Activated CD8-positive, alpha-beta T cell treated with anti-CD3 and anti-CD28 coated beads, Interleukin-2, amount 10 ng/mL, durations not matched to agents 7 days and 5 days (primary cell): Measurements from ENCODE around the gene TMEM181. TPM values are rescaled to one million over a fixed set of nuclear protein-coding genes. Genes with fewer than 3 reads are reported as not detected.
"Not testable (repeated sequence)": the region's sequence is repeated elsewhere in the genome, so short reads cannot be mapped to it uniquely, and the experiment has no call there.

ENCODE experiments used
- ATAC-seq: fragments of 150-1000 bp; cut with Tn5 transposase; one replicate; pipeline ENCODE4 v1.10.0; 2021; ENCODE audit warnings: moderate library complexity
- CTCF ChIA-PET: fragments of 350-600 bp; sonication (Branson Sonifier 250); formaldehyde crosslinking; loops from one replicate; lab custom pipeline; 2021; ENCODE audit warnings: antibody characterized with exemption; lab: Charles Lee
- POLR2A ChIA-PET: fragments of 350-600 bp; sonication (Branson Sonifier 250); formaldehyde crosslinking; loops from one replicate; lab custom pipeline; 2021; ENCODE audit warnings: antibody characterized with exemption; lab: Charles Lee
- DNase-seq: peaks from one replicate; pipeline ENCODE4 v3.0.0-alpha.2; 2020
- H3K27ac Mint-ChIP-seq: one replicate; pipeline ENCODE4 v1.8.0; 2021; ENCODE audit warnings: mild to moderate bottlenecking, mixed read lengths
- H3K27me3 Mint-ChIP-seq: one replicate; pipeline ENCODE4 v1.8.0; 2021; ENCODE audit warnings: low read depth, mixed read lengths
- H3K36me3 Mint-ChIP-seq: one replicate; pipeline ENCODE4 v1.8.0; 2021; ENCODE audit warnings: low read depth, mixed read lengths
- H3K4me1 Mint-ChIP-seq: one replicate; pipeline ENCODE4 v1.8.0; 2021; ENCODE audit warnings: low read depth, mixed read lengths
- H3K4me3 Mint-ChIP-seq: one replicate; pipeline ENCODE4 v1.8.0; 2021; ENCODE audit warnings: mild to moderate bottlenecking, mixed read lengths
- H3K9me3 Mint-ChIP-seq: one replicate; pipeline ENCODE4 v1.8.0; 2022; ENCODE audit warnings: mixed read lengths; ENCODE audit not compliant: insufficient read depth
- total RNA-seq, 2 experiments: library from RNA; stranded (reverse); gene quantifications; one replicate each; pipeline ENCODE4 v1.2.3, GENCODE V29; 2021

Gene TMEM181
- total RNA-seq, 2 experiments from 2014 or later, result 15.0 to 15.2 TPM

DNA sequence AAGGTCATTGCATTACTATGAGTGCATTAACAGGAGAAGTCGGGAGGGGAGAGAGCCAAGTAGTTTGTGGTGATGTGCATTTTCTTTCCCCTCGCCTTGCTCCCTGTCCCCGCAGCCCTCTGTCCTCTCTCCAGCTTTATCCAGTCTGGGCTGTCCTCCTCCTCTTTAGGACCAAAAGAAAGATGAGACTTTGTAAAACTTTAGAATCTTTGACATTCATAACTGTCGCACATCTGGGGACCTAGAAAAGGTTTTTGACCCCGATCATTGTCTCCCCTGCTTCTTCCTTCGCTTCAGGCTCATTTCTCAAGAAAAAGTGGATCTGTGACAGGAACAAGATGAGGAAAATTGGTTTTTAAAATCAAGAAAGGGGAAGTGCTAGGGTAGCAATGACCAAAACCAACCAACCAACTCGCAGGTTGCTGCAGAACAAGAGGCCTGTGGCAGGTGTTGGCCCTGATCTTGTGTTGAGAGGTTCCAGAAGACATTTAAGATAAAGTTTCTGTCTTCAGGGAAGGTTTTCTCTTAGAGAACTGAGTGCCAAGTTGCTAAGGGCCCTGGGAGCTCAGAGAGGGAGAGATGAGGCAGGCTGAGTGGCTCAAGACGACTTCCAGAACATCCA, 107.6 kb downstream of the TMEM181 start:
- peaks cover 22% of the 10 kb centered on the region for H3K4me1 Mint-ChIP-seq
- peaks cover 64% of the 10 kb centered on the region for H3K36me3 Mint-ChIP-seq
- H3K27ac Mint-ChIP-seq, result peak overlapping the region; percentile 0
- H3K27me3 Mint-ChIP-seq, result no peaks in the 10 kb centered on the region
- no peak overlapping the region for H3K4me3 Mint-ChIP-seq
- CTCF ChIA-PET, result interaction anchor here (1.0 kb wide), 1 partner anchor 8 kb away, joined by 4 read pairs; no protein-coding TSS in a partner anchor
- DNase-seq, result no peak
- no peaks in the 10 kb centered on the region for H3K9me3 Mint-ChIP-seq
- ATAC-seq, result no peak
- POLR2A ChIA-PET, result no interaction called here

DNA sequence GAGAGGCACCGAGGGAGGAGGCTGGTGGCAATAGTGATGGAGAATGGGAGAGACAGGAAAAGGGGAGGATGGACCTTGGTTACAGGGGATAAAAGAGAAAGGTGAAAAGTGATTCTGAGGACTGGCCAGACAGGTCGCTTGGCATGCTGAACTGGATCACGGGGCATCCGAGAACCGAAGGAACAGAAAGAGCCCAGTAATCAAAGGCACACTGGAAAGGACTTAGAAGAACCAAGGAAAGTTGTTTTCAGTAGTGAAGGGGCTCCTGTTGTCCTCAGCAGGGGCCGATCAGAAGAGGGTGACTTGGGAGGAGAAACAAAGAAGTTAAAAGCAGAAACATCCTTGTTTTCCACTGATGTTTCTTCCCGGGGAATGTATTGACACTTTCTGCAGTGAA, 108.8 kb downstream of the TMEM181 start:
- CTCF ChIA-PET, result interaction anchor here (1.1 to 1.8 kb wide), 2 partner anchors 9 to 22 kb away, joined by 3 to 14 read pairs; no protein-coding TSS in a partner anchor
- Mint-ChIP-seq H3K4me1 (peaks cover 11% of the 10 kb centered on the region), H3K27me3 (no peaks in the 10 kb centered on the region), H3K9me3 (no peaks in the 10 kb centered on the region), H3K27ac (peak overlapping the region; percentile 11), H3K4me3 (no peak overlapping the region), H3K36me3 (peaks cover 58% of the 10 kb centered on the region)
- DNase-seq, result no peak
- POLR2A ChIA-PET, result no interaction called here
- ATAC-seq, result no peak

DNA sequence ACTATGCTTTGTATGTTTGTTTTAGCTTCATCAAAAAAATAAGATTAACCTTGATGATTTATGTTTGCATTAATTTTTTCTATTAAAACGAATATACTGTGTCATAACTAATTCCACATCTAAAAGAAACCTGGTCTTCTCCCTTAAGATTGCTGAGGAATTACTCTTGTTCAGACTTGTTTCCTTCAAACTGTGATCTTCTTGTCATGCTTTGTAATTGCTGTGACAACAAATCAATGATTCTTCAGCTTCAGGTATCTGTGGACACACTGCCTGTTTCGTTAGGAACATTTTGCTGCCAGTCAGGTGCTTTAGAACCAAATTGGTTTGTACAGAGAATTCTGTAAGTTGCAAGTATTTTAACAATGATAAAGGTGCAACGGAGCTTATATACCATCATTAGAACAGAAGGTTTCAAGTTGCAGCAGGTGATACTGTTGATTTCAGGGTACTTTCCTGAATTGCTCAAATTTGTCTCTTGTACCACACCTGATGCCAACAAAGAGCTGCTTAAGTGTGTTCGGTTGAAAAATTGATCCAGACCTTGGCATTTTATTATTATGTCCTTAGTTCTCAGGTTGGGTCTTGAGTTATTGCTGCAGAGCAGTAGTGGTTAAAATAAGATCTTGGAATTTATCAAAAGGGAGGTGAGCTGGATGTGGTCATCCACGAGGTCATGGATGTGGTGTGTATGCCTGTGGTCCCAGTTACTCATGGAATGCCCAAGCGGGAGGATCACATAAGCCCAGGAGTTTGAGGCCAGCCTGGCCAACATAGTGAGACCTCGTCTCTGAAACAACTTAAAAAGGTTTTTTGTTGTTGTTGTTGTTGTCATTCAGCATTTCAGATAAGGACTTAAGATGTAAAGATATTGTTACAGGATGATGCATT, 109.5 kb downstream of the TMEM181 start:
- Mint-ChIP-seq H3K36me3 (peaks cover 60% of the 10 kb centered on the region), H3K4me1 (peaks cover 9% of the 10 kb centered on the region), H3K27me3 (no peaks in the 10 kb centered on the region), H3K4me3 (no peak overlapping the region), H3K27ac (no peak overlapping the region), H3K9me3 (no peaks in the 10 kb centered on the region)
- ATAC-seq, result no peak
- ChIA-PET CTCF (interaction anchor here (1.1 to 1.8 kb wide), 2 partner anchors 10 to 22 kb away, joined by 3 to 14 read pairs; no protein-coding TSS in a partner anchor), POLR2A (no interaction called here)
- DNase-seq, result no peak

DNA sequence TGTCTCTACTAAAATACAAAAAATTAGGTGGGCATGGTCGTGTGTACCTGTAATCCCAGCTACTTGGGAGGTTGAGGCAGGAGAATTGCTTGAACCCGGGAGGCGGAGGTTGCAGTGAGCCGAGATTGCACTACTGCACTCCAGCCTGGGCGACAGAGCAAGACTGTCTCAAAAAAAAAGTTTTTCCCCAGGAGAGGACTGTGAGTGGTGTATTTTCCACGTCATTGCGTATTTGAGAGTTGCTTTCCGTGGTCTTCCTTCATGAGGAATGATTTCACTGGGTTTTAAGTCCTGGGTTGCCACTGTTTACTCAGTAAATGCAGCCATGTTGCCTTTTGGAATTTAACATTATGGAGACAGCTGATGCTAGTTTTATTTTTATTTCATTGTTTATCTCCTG, 112.2 kb downstream of the TMEM181 start:
- H3K4me1 Mint-ChIP-seq, H3K27ac Mint-ChIP-seq, DNase-seq, ATAC-seq, H3K27me3 Mint-ChIP-seq, H3K9me3 Mint-ChIP-seq, POLR2A ChIA-PET, H3K4me3 Mint-ChIP-seq: not testable (repeated sequence)
- peaks cover 60% of the 10 kb centered on the region for H3K36me3 Mint-ChIP-seq
- CTCF ChIA-PET, result interaction anchor here (0.9 to 2.2 kb wide), 2 partner anchors 13 to 458 kb away, joined by 3 to 17 read pairs; no protein-coding TSS in a partner anchor

DNA sequence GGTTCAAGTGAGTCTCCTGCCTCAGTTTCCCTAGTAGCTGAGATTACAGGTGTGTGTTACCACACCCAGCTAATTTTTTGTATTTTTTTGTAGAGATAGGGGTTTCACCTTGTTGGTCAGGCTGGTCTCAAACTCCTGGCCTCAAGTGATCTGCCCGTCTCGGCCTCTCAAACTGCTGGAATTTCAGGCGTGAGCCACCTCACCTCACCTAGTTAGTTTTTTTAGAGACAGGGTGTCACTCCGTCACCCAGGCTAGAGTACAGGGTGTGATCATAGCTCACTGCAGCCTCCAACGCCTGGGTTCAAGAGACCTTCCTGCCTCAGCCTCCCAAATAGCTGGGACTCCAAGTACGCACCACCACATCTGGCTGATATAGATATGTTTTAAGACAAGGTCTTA, 112.8 kb downstream of the TMEM181 start:
- Mint-ChIP-seq H3K4me1 (peaks cover 6% of the 10 kb centered on the region), H3K9me3 (no peaks in the 10 kb centered on the region), H3K36me3 (peaks cover 58% of the 10 kb centered on the region), H3K4me3 (no peak overlapping the region), H3K27ac (no peak overlapping the region), H3K27me3 (no peaks in the 10 kb centered on the region)
- ATAC-seq, result no peak
- DNase-seq, result no peak
- CTCF ChIA-PET, result interaction anchor here (0.9 to 2.2 kb wide), 3 partner anchors 10 to 459 kb away, joined by 3 to 17 read pairs (median 3); no protein-coding TSS in a partner anchor
- POLR2A ChIA-PET, result no interaction called here

DNA sequence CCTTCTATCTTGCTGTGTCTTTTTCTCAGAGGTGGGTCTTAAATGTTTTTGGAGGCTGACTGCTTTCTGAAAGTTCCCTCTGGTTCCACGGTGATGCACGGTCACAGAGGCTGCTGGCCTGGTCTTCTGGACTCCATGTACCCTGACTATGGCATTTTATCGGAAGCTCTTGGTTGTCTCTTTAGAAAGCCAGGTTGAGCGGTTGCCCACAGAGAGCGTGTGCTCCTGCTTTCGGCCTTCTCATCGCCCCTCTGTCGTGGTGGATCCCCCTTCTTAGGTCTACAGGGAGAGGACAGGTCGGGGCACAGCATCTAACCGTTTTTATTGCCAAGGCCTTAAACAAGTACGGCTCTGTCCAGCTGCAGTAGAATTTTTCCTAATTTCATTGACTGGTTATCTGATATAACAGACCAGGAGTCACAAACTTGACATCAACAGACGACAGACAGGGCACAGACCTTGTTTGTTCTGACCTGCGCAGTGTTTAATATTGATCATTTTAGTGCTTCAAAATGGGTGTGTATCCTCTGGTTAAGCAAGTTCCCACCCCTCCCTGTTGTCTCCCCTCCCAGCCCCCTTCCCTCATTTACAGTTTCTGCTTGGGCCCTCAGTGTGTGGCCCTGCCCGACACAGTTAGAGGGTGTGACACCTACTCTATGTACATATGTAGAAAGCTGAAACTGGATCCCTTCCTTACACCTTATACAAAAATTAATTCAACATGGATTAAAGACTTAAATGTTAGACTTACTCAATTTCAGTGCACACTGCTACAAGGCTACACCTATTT, 114.6 kb downstream of the TMEM181 start:
- Mint-ChIP-seq H3K36me3 (peaks cover 59% of the 10 kb centered on the region), H3K27ac (no peak overlapping the region), H3K9me3 (no peaks in the 10 kb centered on the region), H3K4me3 (no peak overlapping the region), H3K4me1 (peaks cover 6% of the 10 kb centered on the region), H3K27me3 (no peaks in the 10 kb centered on the region)
- ATAC-seq (no peak), DNase-seq (no peak)
- CTCF ChIA-PET, result interaction anchor here (0.9 to 2.2 kb wide), 4 partner anchors 15 to 460 kb away, joined by 4 to 17 read pairs (median 5); no protein-coding TSS in a partner anchor
- POLR2A ChIA-PET, result interaction anchor here (1.3 kb wide), 1 partner anchor 22 kb away, joined by 4 read pairs; no protein-coding TSS in a partner anchor

DNA sequence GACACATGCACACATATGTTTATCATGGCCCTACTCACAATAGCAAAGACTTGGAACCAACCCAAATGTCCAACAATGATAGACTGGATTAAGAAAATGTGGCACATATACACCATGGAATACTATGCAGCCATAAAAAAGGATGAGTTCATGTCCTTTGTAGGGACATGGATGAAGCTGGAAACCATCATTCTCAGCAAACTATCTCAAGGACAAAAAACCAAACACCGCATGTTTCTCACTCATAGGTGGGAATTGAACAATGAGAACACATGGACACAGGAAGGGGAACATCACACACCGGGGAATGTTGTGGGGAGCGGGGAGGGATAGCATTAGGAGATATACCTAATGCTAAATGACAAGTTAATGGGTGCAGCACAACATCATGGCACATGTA, 117.2 kb downstream of the TMEM181 start:
- peaks cover 67% of the 10 kb centered on the region for H3K36me3 Mint-ChIP-seq
- H3K27ac Mint-ChIP-seq, ATAC-seq, H3K27me3 Mint-ChIP-seq, H3K9me3 Mint-ChIP-seq, POLR2A ChIA-PET, H3K4me3 Mint-ChIP-seq, DNase-seq, H3K4me1 Mint-ChIP-seq: not testable (repeated sequence)
- CTCF ChIA-PET, result interaction anchor here (0.8 kb wide), 1 partner anchor 16 kb away, joined by 3 read pairs; no protein-coding TSS in a partner anchor

DNA sequence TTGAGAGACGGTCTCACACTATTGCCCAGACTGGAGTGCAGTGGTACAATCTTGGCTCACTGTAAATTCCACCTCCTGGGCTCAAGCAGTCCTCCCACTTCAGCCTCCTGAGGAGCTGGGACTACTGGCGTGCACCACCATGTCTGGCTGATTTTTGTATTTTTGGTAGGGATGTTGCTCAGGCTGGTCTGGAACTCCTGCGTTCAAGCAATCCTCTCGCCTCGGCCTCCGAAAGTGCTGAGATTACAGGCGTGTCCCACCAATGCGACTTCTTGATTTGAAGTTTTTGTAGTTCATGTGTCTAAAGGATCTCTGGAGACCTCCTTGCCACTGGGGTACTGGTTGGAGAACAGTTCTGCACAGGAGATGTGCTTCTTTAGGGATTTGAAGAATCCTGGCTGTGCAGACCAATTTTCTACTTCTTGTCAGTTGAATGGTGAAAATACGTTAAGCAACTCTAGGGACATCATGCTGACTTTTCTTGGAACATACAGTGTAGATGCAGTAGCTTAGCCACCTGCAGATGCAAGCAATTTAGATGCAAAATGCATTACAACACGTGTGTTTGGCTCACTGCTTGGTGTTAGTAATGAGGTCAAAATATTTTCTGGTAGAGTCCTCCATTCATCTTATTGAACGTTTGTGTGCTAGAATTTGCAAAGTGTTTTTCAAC, 118.2 kb downstream of the TMEM181 start:
- no peak for ATAC-seq
- Mint-ChIP-seq H3K4me1 (peaks cover 4% of the 10 kb centered on the region), H3K36me3 (peaks cover 67% of the 10 kb centered on the region), H3K9me3 (no peaks in the 10 kb centered on the region), H3K4me3 (no peak overlapping the region), H3K27ac (no peak overlapping the region), H3K27me3 (no peaks in the 10 kb centered on the region)
- DNase-seq, result no peak
- ChIA-PET CTCF (interaction anchor here (0.8 to 1.6 kb wide), 2 partner anchors 13 to 17 kb away, joined by 3 to 5 read pairs; no protein-coding TSS in a partner anchor), POLR2A (no interaction called here)

DNA sequence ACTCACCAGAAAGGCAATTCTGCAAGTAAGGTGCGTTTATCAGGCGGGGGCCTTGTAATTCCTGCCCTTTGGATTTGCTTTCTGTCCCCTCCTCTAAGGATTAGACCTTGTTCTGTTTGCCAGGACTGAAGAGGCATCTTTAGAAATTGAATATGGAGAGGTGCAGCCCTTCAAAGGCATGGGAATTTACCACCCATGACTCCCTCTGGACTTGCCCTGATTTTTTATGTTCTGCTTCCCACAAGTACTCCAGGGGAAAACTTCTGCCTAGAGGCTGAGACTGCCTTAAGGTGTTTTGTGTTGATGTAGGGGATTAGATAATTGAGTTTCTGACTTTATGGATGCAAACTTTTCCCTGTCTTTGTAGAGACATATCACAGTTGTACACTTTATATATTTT, 120.1 kb downstream of the TMEM181 start:
- POLR2A ChIA-PET, result interaction anchor here (0.6 kb wide), 1 partner anchor 11 kb away, joined by 4 read pairs; no protein-coding TSS in a partner anchor

DNA sequence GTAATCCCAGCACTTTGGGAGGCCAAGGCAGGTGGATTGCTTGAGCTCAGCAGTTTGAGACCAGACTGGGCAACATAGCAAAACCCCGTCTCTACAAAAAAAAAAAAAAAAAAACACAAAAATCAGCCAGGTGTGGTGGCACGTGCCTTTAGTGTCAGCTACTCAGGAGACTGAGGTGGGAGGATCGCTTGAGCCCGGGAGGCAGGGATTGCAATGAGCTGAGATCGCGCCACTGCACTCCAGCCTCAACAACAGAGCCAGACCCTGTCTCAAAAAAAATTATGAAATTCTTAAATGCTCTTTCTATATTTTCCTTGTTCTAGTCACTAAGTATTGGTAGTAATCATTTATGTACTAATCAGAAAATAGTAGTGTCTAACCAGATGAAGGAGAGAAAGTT, 120.6 kb downstream of the TMEM181 start:
- H3K27me3 Mint-ChIP-seq, result no peaks in the 10 kb centered on the region
- CTCF ChIA-PET, result interaction anchor here (1.0 to 1.1 kb wide), 2 partner anchors 11 to 17 kb away, joined by 3 to 4 read pairs; no protein-coding TSS in a partner anchor
- no peak overlapping the region for H3K27ac Mint-ChIP-seq
- POLR2A ChIA-PET, result interaction anchor here (0.6 kb wide), 1 partner anchor 11 kb away, joined by 4 read pairs; no protein-coding TSS in a partner anchor
- DNase-seq (no peak), ATAC-seq (no peak)
- H3K4me1 Mint-ChIP-seq, result peaks cover 23% of the 10 kb centered on the region
- peaks cover 60% of the 10 kb centered on the region for H3K36me3 Mint-ChIP-seq
- no peaks in the 10 kb centered on the region for H3K9me3 Mint-ChIP-seq
- no peak overlapping the region for H3K4me3 Mint-ChIP-seq

More for the DNA sequence above, 120.1 kb downstream of the TMEM181 start:
- no peaks in the 10 kb centered on the region for H3K27me3 Mint-ChIP-seq
- H3K4me3 Mint-ChIP-seq, result no peak overlapping the region
- CTCF ChIA-PET, result interaction anchor here (1.1 to 1.4 kb wide), 3 partner anchors 11 to 20 kb away, joined by 3 to 5 read pairs (median 4); no protein-coding TSS in a partner anchor
- H3K4me1 Mint-ChIP-seq, result peaks cover 22% of the 10 kb centered on the region
- H3K9me3 Mint-ChIP-seq, result no peaks in the 10 kb centered on the region
- ATAC-seq, result no peak
- H3K36me3 Mint-ChIP-seq, result peaks cover 65% of the 10 kb centered on the region
- H3K27ac Mint-ChIP-seq, result no peak overlapping the region
- no peak for DNase-seq
